ENCODE measurements around the gene LHX4. TPM values are rescaled to one million over a fixed set of nuclear protein-coding genes. Genes with fewer than 3 reads are reported as not detected.

LHX4 gene
- polyA plus RNA-seq, 1 experiment: 0.06 TPM

- CTCF ChIA-PET: interaction anchor here (0.7 to 6.4 kb wide), 4 partner anchors 9 to 26 kb away, joined by 3 to 38 read pairs (median 6); no protein-coding TSS in a partner anchor
- Histone ChIP-seq H3K27me3 (ENCODE audit: control insufficient read depth, insufficient read depth, low read length) (no peaks in the 10 kb centered on the region), H3K4me3 (ENCODE audit: low read depth, low read length) (no peak overlapping the region), H3K36me3 (ENCODE audit: control insufficient read depth, insufficient read depth, low read length) (peaks cover 21% of the 10 kb centered on the region)
- DNase-seq (ENCODE audit: low read depth): no peak
- POLR2A ChIA-PET: no interaction called here
- TF ChIP-seq, protein P1, sequence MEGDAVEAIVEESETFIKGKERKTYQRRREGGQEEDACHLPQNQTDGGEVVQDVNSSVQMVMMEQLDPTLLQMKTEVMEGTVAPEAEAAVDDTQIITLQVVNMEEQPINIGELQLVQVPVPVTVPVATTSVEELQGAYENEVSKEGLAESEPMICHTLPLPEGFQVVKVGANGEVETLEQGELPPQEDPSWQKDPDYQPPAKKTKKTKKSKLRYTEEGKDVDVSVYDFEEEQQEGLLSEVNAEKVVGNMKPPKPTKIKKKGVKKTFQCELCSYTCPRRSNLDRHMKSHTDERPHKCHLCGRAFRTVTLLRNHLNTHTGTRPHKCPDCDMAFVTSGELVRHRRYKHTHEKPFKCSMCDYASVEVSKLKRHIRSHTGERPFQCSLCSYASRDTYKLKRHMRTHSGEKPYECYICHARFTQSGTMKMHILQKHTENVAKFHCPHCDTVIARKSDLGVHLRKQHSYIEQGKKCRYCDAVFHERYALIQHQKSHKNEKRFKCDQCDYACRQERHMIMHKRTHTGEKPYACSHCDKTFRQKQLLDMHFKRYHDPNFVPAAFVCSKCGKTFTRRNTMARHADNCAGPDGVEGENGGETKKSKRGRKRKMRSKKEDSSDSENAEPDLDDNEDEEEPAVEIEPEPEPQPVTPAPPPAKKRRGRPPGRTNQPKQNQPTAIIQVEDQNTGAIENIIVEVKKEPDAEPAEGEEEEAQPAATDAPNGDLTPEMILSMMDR (IDR thresholded peaks at IDR 0.05; ENCODE audit: insufficient read depth, low read depth, low read length): no peak
These were observed 33.5 kb upstream of the LHX4 start for GRCh38 chr1:180196436-180197003.

GRCh38 chr1:180197231-180197630 is 32.8 kb upstream of the LHX4 start:
- TF ChIP-seq, protein P1 (IDR thresholded peaks at IDR 0.05; ENCODE audit: insufficient read depth, low read depth, low read length): no peak
- H3K27me3 ChIP-seq (ENCODE audit: control insufficient read depth, insufficient read depth, low read length): no peaks in the 10 kb centered on the region
- POLR2A ChIA-PET: no interaction called here
- CTCF ChIA-PET: interaction anchor here (0.7 to 6.4 kb wide), 7 partner anchors 9 to 1857 kb away, joined by 3 to 38 read pairs (median 5); no protein-coding TSS in a partner anchor
- no peak overlapping the region for H3K4me3 ChIP-seq (ENCODE audit: low read depth, low read length)
- peaks cover 18% of the 10 kb centered on the region for H3K36me3 ChIP-seq (ENCODE audit: control insufficient read depth, insufficient read depth, low read length)
- DNase-seq (ENCODE audit: low read depth): no peak

- DNase-seq (ENCODE audit: low read depth): no peak
- CTCF ChIA-PET: interaction anchor here (0.9 to 6.4 kb wide), 5 partner anchors 8 to 1856 kb away, joined by 3 to 38 read pairs (median 3); no protein-coding TSS in a partner anchor
- H3K4me3 ChIP-seq (ENCODE audit: low read depth, low read length): no peak overlapping the region
- POLR2A ChIA-PET: no interaction called here
- H3K36me3 ChIP-seq (ENCODE audit: control insufficient read depth, insufficient read depth, low read length): peaks cover 18% of the 10 kb centered on the region
- TF ChIP-seq, protein P1 (IDR thresholded peaks at IDR 0.05; ENCODE audit: insufficient read depth, low read depth, low read length): no peak
- no peaks in the 10 kb centered on the region for H3K27me3 ChIP-seq (ENCODE audit: control insufficient read depth, insufficient read depth, low read length)
These were observed 31.9 kb upstream of the LHX4 start for GRCh38 chr1:180198196-180198595.

- Histone ChIP-seq H3K36me3 (ENCODE audit: control insufficient read depth, insufficient read depth, low read length) (peaks cover 16% of the 10 kb centered on the region), H3K4me3 (ENCODE audit: low read depth, low read length) (no peak overlapping the region), H3K27me3 (ENCODE audit: control insufficient read depth, insufficient read depth, low read length) (no peaks in the 10 kb centered on the region)
- DNase-seq (ENCODE audit: low read depth): no peak
- TF ChIP-seq, protein P1 (IDR thresholded peaks at IDR 0.05; ENCODE audit: insufficient read depth, low read depth, low read length): no peak
- ChIA-PET CTCF (interaction anchor here (0.9 to 6.4 kb wide), 3 partner anchors 11 to 265 kb away, joined by 3 to 38 read pairs (median 5); no protein-coding TSS in a partner anchor), POLR2A (no interaction called here)
These were observed 31.5 kb upstream of the LHX4 start for GRCh38 chr1:180198611-180199010.

DNA sequence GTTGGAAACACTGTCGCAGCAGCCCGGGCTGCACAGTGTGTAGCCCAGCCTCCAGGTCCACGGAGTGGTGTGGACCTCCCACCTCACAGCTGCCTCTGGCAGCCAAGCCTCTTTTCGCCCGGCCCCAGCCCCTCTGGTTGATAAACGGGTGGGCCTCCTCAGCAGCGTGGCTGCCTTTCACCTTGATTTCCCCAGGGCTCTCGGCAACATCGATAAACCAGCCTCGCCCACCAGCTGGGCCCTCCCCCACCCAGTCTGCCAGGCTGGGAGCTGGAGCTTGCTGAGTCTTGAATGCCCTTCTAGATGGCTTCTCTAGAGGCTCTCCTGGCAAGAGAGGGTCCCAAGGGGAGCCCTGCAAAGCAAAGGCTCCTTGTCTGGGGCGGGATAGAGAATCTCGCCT is 31.0 kb upstream of the LHX4 start:
- no peak for DNase-seq (ENCODE audit: low read depth)
- Histone ChIP-seq H3K36me3 (ENCODE audit: control insufficient read depth, insufficient read depth, low read length) (peaks cover 15% of the 10 kb centered on the region), H3K4me3 (ENCODE audit: low read depth, low read length) (no peak overlapping the region), H3K27me3 (ENCODE audit: control insufficient read depth, insufficient read depth, low read length) (no peaks in the 10 kb centered on the region)
- TF ChIP-seq, protein P1 (IDR thresholded peaks at IDR 0.05; ENCODE audit: insufficient read depth, low read depth, low read length): no peak
- ChIA-PET POLR2A (no interaction called here), CTCF (interaction anchor here (6.4 kb wide), 1 partner anchor 12 kb away, joined by 38 read pairs; no protein-coding TSS in a partner anchor)

Measured in BJ (cell line).